CD8-positive, alpha-beta memory T cell (primary cell): ENCODE measurements around the gene PCDH12. TPM values are rescaled to one million over a fixed set of nuclear protein-coding genes. Genes with fewer than 3 reads are reported as not detected.
A peak's percentile ranks its signal among the peaks of the same experiment; 100 is the strongest.

ENCODE experiments used
- CTCF ChIA-PET: fragments of 350-600 bp; sonication (Branson Sonifier 250); formaldehyde crosslinking; loops from one replicate; lab custom pipeline; 2021; ENCODE audit warnings: antibody characterized with exemption; lab: Charles Lee
- POLR2A ChIA-PET: fragments of 350-600 bp; sonication (Branson Sonifier 250); formaldehyde crosslinking; loops from one replicate; lab custom pipeline; 2021; ENCODE audit warnings: antibody characterized with exemption; lab: Charles Lee
- DNase-seq, 5 donors: peaks; one replicate each; pipeline versions ENCODE4 v3.0.0 to v3.0.0-alpha.2; 2020 to 2022; ENCODE audit warnings: mixed read lengths in 1 of 5
- H3K27ac ChIP-seq: one replicate; pipeline ENCODE4 v1.7.0; 2013; ENCODE audit warnings: low read depth, mild to moderate bottlenecking, low read length, moderate library complexity
- H3K27me3 ChIP-seq: 2 replicates; pipeline ENCODE4 v1.7.0; 2013; ENCODE audit warnings: low read length, mild to moderate bottlenecking; ENCODE audit not compliant: insufficient read depth, poor library complexity, severe bottlenecking
- H3K36me3 ChIP-seq: 2 replicates; pipeline ENCODE4 v1.7.0; 2013; ENCODE audit warnings: mild to moderate bottlenecking, low read length, moderate library complexity; ENCODE audit not compliant: insufficient read depth
- H3K4me1 ChIP-seq: 2 replicates; pipeline ENCODE4 v1.7.0; 2013; ENCODE audit warnings: mild to moderate bottlenecking, low read length, moderate library complexity; ENCODE audit not compliant: insufficient read depth
- H3K4me3 ChIP-seq: 2 replicates; pipeline ENCODE4 v1.7.0; 2013; ENCODE audit warnings: mild to moderate bottlenecking, low read length
- H3K9me3 ChIP-seq: 2 replicates; pipeline ENCODE4 v1.7.0; 2013; ENCODE audit warnings: mild to moderate bottlenecking, low read length
- H3K27ac Mint-ChIP-seq, 8 donors: one replicate each; pipeline ENCODE4 v1.8.0; 2020 to 2021; ENCODE audit warnings: mixed read lengths in 8 of 8, mild to moderate bottlenecking in 6 of 8, inconsistent platforms in 3 of 8, moderate library complexity in 3 of 8
- H3K27me3 Mint-ChIP-seq, 2 donors: one replicate each; pipeline ENCODE4 v1.8.0; 2020 to 2021; ENCODE audit warnings: mixed read lengths in 2 of 2, mild to moderate bottlenecking in 1 of 2, moderate library complexity in 1 of 2
- H3K36me3 Mint-ChIP-seq, 3 donors: one replicate each; pipeline ENCODE4 v1.8.0; 2020 to 2021; ENCODE audit warnings: mixed read lengths in 3 of 3, inconsistent platforms in 1 of 3, mild to moderate bottlenecking in 1 of 3
- H3K4me1 Mint-ChIP-seq, 3 donors: one replicate each; pipeline ENCODE4 v1.8.0; 2020 to 2021; ENCODE audit warnings: mixed read lengths in 3 of 3, inconsistent platforms in 1 of 3, mild to moderate bottlenecking in 1 of 3
- H3K4me3 Mint-ChIP-seq, 7 donors: one replicate each; pipeline ENCODE4 v1.8.0; 2020 to 2021; ENCODE audit warnings: mixed read lengths in 7 of 7, mild to moderate bottlenecking in 6 of 7, moderate library complexity in 4 of 7, inconsistent platforms in 2 of 7
- H3K9me3 Mint-ChIP-seq, 5 donors: one replicate each; pipeline ENCODE4 v1.8.0; 2020 to 2022; ENCODE audit warnings: mixed read lengths in 5 of 5, mild to moderate bottlenecking in 3 of 5, moderate library complexity in 2 of 5, inconsistent platforms in 1 of 5
- polyA plus RNA-seq: library from polyadenylated mRNA; unstranded; fragments of 300-500 nt; fragmentation: Illumina TruSeq; gene quantifications from one replicate; pipeline ENCODE4 v1.2.3, GENCODE V29; 2021
- total RNA-seq, 2 experiments: library from RNA; stranded (reverse); gene quantifications; one replicate each; pipeline ENCODE4 v1.2.3, GENCODE V29; 2021

PCDH12 gene
- total and polyA plus RNA-seq, 3 experiments from 2014 or later, result 0.07 to 0.88 (median 0.33) TPM

GRCh38 chr5:141915881-141916336, 42.1 kb downstream of the PCDH12 start:
- Histone ChIP-seq H3K27me3 (peaks cover 19% of the 10 kb centered on the region), H3K4me3 (no peak overlapping the region), H3K9me3 (no peaks in the 10 kb centered on the region), H3K36me3 (no peaks in the 10 kb centered on the region), H3K4me1 (peaks cover 4% of the 10 kb centered on the region), H3K27ac (no peak overlapping the region)
- Mint-ChIP-seq H3K36me3 (peaks cover 0 to 7% (median 0%) of the 10 kb centered on the region in 3 donors), H3K4me1 (peaks cover 8 to 17% (median 12%) of the 10 kb centered on the region in 3 donors), H3K9me3 (no peaks in the 10 kb centered on the region), H3K27me3 (peaks cover 28 to 56% of the 10 kb centered on the region in 2 donors), H3K27ac (no peak overlapping the region), H3K4me3 (no peak overlapping the region)
- DNase-seq, result no peak
- CTCF ChIA-PET, result interaction anchor here (1.7 to 2.1 kb wide), 3 partner anchors 10 to 45 kb away, joined by 4 to 9 read pairs (median 6); no protein-coding TSS in a partner anchor
- POLR2A ChIA-PET, result no interaction called here

GRCh38 chr5:141914797-141915196, 43.2 kb downstream of the PCDH12 start:
- Mint-ChIP-seq H3K36me3 (peaks cover 0 to 7% (median 0%) of the 10 kb centered on the region in 3 donors), H3K9me3 (no peaks in the 10 kb centered on the region), H3K4me3 (peak overlapping the region in 4 of 7 donors; percentile 32 to 68 (median 50)), H3K27ac (no peak overlapping the region), H3K27me3 (peaks cover 28 to 56% of the 10 kb centered on the region in 2 donors), H3K4me1 (peaks cover 8 to 17% (median 12%) of the 10 kb centered on the region in 3 donors)
- CTCF ChIA-PET, result interaction anchor here (1.1 to 2.3 kb wide), 5 partner anchors 9 to 223 kb away, joined by 3 to 15 read pairs (median 4); partner anchors contain the start of gene PCDH1
- Histone ChIP-seq H3K4me3 (no peak overlapping the region), H3K9me3 (no peaks in the 10 kb centered on the region), H3K4me1 (peaks cover 4% of the 10 kb centered on the region), H3K36me3 (no peaks in the 10 kb centered on the region), H3K27ac (no peak overlapping the region), H3K27me3 (peaks cover 19% of the 10 kb centered on the region)
- POLR2A ChIA-PET, result interaction anchor here (0.6 kb wide), 1 partner anchor 77 kb away, joined by 6 read pairs; no protein-coding TSS in a partner anchor
- DNase-seq, result no peak

GRCh38 chr5:141914199-141914743, 43.7 kb downstream of the PCDH12 start:
- Histone ChIP-seq H3K27me3 (peaks cover 19% of the 10 kb centered on the region), H3K4me3 (peak overlapping the region; percentile 26), H3K4me1 (peaks cover 4% of the 10 kb centered on the region), H3K27ac (no peak overlapping the region), H3K9me3 (no peaks in the 10 kb centered on the region), H3K36me3 (no peaks in the 10 kb centered on the region)
- ChIA-PET POLR2A (no interaction called here), CTCF (interaction anchor here (0.6 to 2.3 kb wide), 6 partner anchors 8 to 251 kb away, joined by 3 to 15 read pairs (median 4); no protein-coding TSS in a partner anchor)
- Mint-ChIP-seq H3K27ac (no peak overlapping the region), H3K4me3 (peak overlapping the region in 3 of 7 donors; percentile 41 to 52 (median 47)), H3K27me3 (peaks cover 28 to 56% of the 10 kb centered on the region in 2 donors), H3K4me1 (peaks cover 8 to 17% (median 12%) of the 10 kb centered on the region in 3 donors), H3K9me3 (no peaks in the 10 kb centered on the region), H3K36me3 (peaks cover 0 to 7% (median 0%) of the 10 kb centered on the region in 3 donors)
- peak in 1 of 5 donors; percentile 26 for DNase-seq

- Mint-ChIP-seq H3K4me1 (peaks cover 8 to 17% (median 12%) of the 10 kb centered on the region in 3 donors), H3K27me3 (peaks cover 28 to 56% of the 10 kb centered on the region in 2 donors), H3K27ac (no peak overlapping the region), H3K9me3 (no peaks in the 10 kb centered on the region), H3K36me3 (peaks cover 0 to 7% (median 0%) of the 10 kb centered on the region in 3 donors), H3K4me3 (peak overlapping the region in 6 of 7 donors; percentile 19 to 77 (median 42))
- H3K27me3 ChIP-seq, result peaks cover 19% of the 10 kb centered on the region
- no peak for DNase-seq
- H3K36me3 ChIP-seq, result no peaks in the 10 kb centered on the region
- no peaks in the 10 kb centered on the region for H3K9me3 ChIP-seq
- peak overlapping the region; percentile 26 for H3K4me3 ChIP-seq
- ChIA-PET CTCF (interaction anchor here (0.6 to 2.3 kb wide), 5 partner anchors 8 to 251 kb away, joined by 3 to 15 read pairs (median 3); no protein-coding TSS in a partner anchor), POLR2A (no interaction called here)
- H3K27ac ChIP-seq, result no peak overlapping the region
- H3K4me1 ChIP-seq, result peaks cover 4% of the 10 kb centered on the region
These were observed 44.3 kb downstream of the PCDH12 start for GRCh38 chr5:141913560-141914198.

GRCh38 chr5:141910271-141910673, 47.7 kb downstream of the PCDH12 start:
- H3K9me3 Mint-ChIP-seq, result no peaks in the 10 kb centered on the region
- H3K27ac Mint-ChIP-seq, result no peak overlapping the region
- CTCF ChIA-PET, result interaction anchor here (1.5 kb wide), 1 partner anchor 51 kb away, joined by 4 read pairs; no protein-coding TSS in a partner anchor
- Histone ChIP-seq H3K27me3 (peaks cover 19% of the 10 kb centered on the region), H3K4me1 (peaks cover 4% of the 10 kb centered on the region), H3K9me3 (no peaks in the 10 kb centered on the region), H3K27ac (no peak overlapping the region), H3K36me3 (no peaks in the 10 kb centered on the region), H3K4me3 (no peak overlapping the region)
- POLR2A ChIA-PET, result no interaction called here
- peaks cover 0 to 7% (median 0%) of the 10 kb centered on the region in 3 donors for H3K36me3 Mint-ChIP-seq
- peaks cover 8 to 17% (median 12%) of the 10 kb centered on the region in 3 donors for H3K4me1 Mint-ChIP-seq
- DNase-seq, result no peak
- H3K4me3 Mint-ChIP-seq, result no peak overlapping the region
- H3K27me3 Mint-ChIP-seq, result peaks cover 26 to 29% of the 10 kb centered on the region in 2 donors

GRCh38 chr5:141909212-141909611, 48.8 kb downstream of the PCDH12 start:
- ChIA-PET CTCF (interaction anchor here (1.5 kb wide), 1 partner anchor 52 kb away, joined by 4 read pairs; no protein-coding TSS in a partner anchor), POLR2A (no interaction called here)
- Histone ChIP-seq H3K36me3 (no peaks in the 10 kb centered on the region), H3K27me3 (peaks cover 15% of the 10 kb centered on the region), H3K4me3 (no peak overlapping the region), H3K9me3 (no peaks in the 10 kb centered on the region), H3K4me1 (peaks cover 4% of the 10 kb centered on the region), H3K27ac (no peak overlapping the region)
- peaks cover 0 to 7% (median 0%) of the 10 kb centered on the region in 3 donors for H3K36me3 Mint-ChIP-seq
- peak overlapping the region in 1 of 8 donors; percentile 17 for H3K27ac Mint-ChIP-seq
- no peaks in the 10 kb centered on the region for H3K9me3 Mint-ChIP-seq
- H3K4me1 Mint-ChIP-seq, result peaks cover 8 to 9% (median 8%) of the 10 kb centered on the region in 3 donors
- DNase-seq, result no peak
- peaks cover 20 to 24% of the 10 kb centered on the region in 2 donors for H3K27me3 Mint-ChIP-seq
- no peak overlapping the region for H3K4me3 Mint-ChIP-seq

GRCh38 chr5:141908796-141909195, 49.2 kb downstream of the PCDH12 start:
- peaks cover 3% of the 10 kb centered on the region for H3K4me1 ChIP-seq
- H3K27me3 ChIP-seq, result peaks cover 11% of the 10 kb centered on the region
- no peaks in the 10 kb centered on the region for H3K9me3 ChIP-seq
- no peak overlapping the region for H3K4me3 ChIP-seq
- peaks cover 21 to 23% of the 10 kb centered on the region in 2 donors for H3K27me3 Mint-ChIP-seq
- peaks cover 0 to 7% (median 0%) of the 10 kb centered on the region in 3 donors for H3K36me3 Mint-ChIP-seq
- H3K4me1 Mint-ChIP-seq, result peaks cover 6 to 7% (median 7%) of the 10 kb centered on the region in 3 donors
- ChIA-PET POLR2A (no interaction called here), CTCF (interaction anchor here (1.5 kb wide), 1 partner anchor 52 kb away, joined by 4 read pairs; no protein-coding TSS in a partner anchor)
- no peak for DNase-seq
- no peaks in the 10 kb centered on the region for H3K9me3 Mint-ChIP-seq
- H3K4me3 Mint-ChIP-seq, result no peak overlapping the region
- no peak overlapping the region for H3K27ac Mint-ChIP-seq
- H3K36me3 ChIP-seq, result no peaks in the 10 kb centered on the region
- no peak overlapping the region for H3K27ac ChIP-seq
